ENCODE results near the gene OPRL1.

OPRL1 gene

GRCh38 chr20:64139199-64140060 lies 59.5 kb downstream of the OPRL1 start:
- H3K9me3 Mint-ChIP-seq: peaks cover 4% of the 10 kb centered on the region
- H3K27ac Mint-ChIP-seq: no peak overlapping the region
- H3K36me3 Mint-ChIP-seq: peaks cover 4% of the 10 kb centered on the region
- peaks cover 13% of the 10 kb centered on the region for H3K27me3 Mint-ChIP-seq
- peaks cover 3% of the 10 kb centered on the region for H3K4me1 Mint-ChIP-seq
- no peak for DNase-seq (ENCODE audit: low spot score in 2 of 2)
- no peak overlapping the region for H3K4me3 Mint-ChIP-seq
- no peak for ATAC-seq (ENCODE audit: low read depth)

- Mint-ChIP-seq H3K27me3 (peaks cover 11% of the 10 kb centered on the region), H3K27ac (no peak overlapping the region), H3K4me3 (no peak overlapping the region), H3K9me3 (peaks cover 10% of the 10 kb centered on the region), H3K4me1 (peaks cover 3% of the 10 kb centered on the region), H3K36me3 (peaks cover 7% of the 10 kb centered on the region)
- DNase-seq (ENCODE audit: low spot score in 2 of 2) (no peak), ATAC-seq (ENCODE audit: low read depth) (no peak)
These were observed 60.4 kb downstream of the OPRL1 start for GRCh38 chr20:64140061-64140931.

GRCh38 chr20:64140956-64141355 lies 61.1 kb downstream of the OPRL1 start:
- no peak for ATAC-seq (ENCODE audit: low read depth)
- no peak overlapping the region for H3K4me3 Mint-ChIP-seq
- peaks cover 10% of the 10 kb centered on the region for H3K9me3 Mint-ChIP-seq
- peaks cover 8% of the 10 kb centered on the region for H3K27me3 Mint-ChIP-seq
- H3K27ac Mint-ChIP-seq: no peak overlapping the region
- peaks cover 3% of the 10 kb centered on the region for H3K4me1 Mint-ChIP-seq
- peaks cover 6% of the 10 kb centered on the region for H3K36me3 Mint-ChIP-seq
- no peak for DNase-seq (ENCODE audit: low spot score in 2 of 2)

- Mint-ChIP-seq H3K4me3 (no peak overlapping the region), H3K4me1 (peaks cover 3% of the 10 kb centered on the region), H3K36me3 (peaks cover 5% of the 10 kb centered on the region), H3K27ac (no peak overlapping the region), H3K27me3 (peaks cover 3% of the 10 kb centered on the region), H3K9me3 (peaks cover 10% of the 10 kb centered on the region)
- ATAC-seq (ENCODE audit: low read depth) (no peak), DNase-seq (ENCODE audit: low spot score in 2 of 2) (no peak)
These were observed 62.7 kb downstream of the OPRL1 start for GRCh38 chr20:64142590-64142989.

GRCh38 chr20:64143018-64143801 lies 63.3 kb downstream of the OPRL1 start:
- ATAC-seq (ENCODE audit: low read depth) (no peak), DNase-seq (ENCODE audit: low spot score in 2 of 2) (no peak)
- Mint-ChIP-seq H3K36me3 (peaks cover 5% of the 10 kb centered on the region), H3K9me3 (peaks cover 10% of the 10 kb centered on the region), H3K27ac (no peak overlapping the region), H3K4me3 (no peak overlapping the region), H3K4me1 (peaks cover 3% of the 10 kb centered on the region), H3K27me3 (peaks cover 3% of the 10 kb centered on the region)

- Mint-ChIP-seq H3K4me3 (no peak overlapping the region), H3K27ac (no peak overlapping the region), H3K9me3 (peaks cover 10% of the 10 kb centered on the region), H3K4me1 (peaks cover 3% of the 10 kb centered on the region), H3K36me3 (peaks cover 5% of the 10 kb centered on the region), H3K27me3 (peaks cover 3% of the 10 kb centered on the region)
- DNase-seq (ENCODE audit: low spot score in 2 of 2): no peak
- no peak for ATAC-seq (ENCODE audit: low read depth)
These were observed 64.4 kb downstream of the OPRL1 start for GRCh38 chr20:64144144-64144912.

- H3K9me3 Mint-ChIP-seq: peaks cover 10% of the 10 kb centered on the region
- DNase-seq (ENCODE audit: low spot score in 2 of 2) (no peak), ATAC-seq (ENCODE audit: low read depth) (no peak)
- peaks cover 3% of the 10 kb centered on the region for H3K4me1 Mint-ChIP-seq
- peaks cover 3% of the 10 kb centered on the region for H3K27me3 Mint-ChIP-seq
- H3K27ac Mint-ChIP-seq: no peak overlapping the region
- no peak overlapping the region for H3K4me3 Mint-ChIP-seq
- peaks cover 5% of the 10 kb centered on the region for H3K36me3 Mint-ChIP-seq
These were observed 65.8 kb downstream of the OPRL1 start for GRCh38 chr20:64145458-64146300.

- Mint-ChIP-seq H3K4me3 (no peak overlapping the region), H3K4me1 (peaks cover 3% of the 10 kb centered on the region), H3K27ac (no peak overlapping the region), H3K9me3 (peaks cover 10% of the 10 kb centered on the region), H3K27me3 (peaks cover 3% of the 10 kb centered on the region), H3K36me3 (peaks cover 5% of the 10 kb centered on the region)
- DNase-seq (ENCODE audit: low spot score in 2 of 2) (no peak), ATAC-seq (ENCODE audit: low read depth) (no peak)
These were observed 66.5 kb downstream of the OPRL1 start for GRCh38 chr20:64146301-64146935.

- peaks cover 3% of the 10 kb centered on the region for H3K27me3 Mint-ChIP-seq
- no peak overlapping the region for H3K27ac Mint-ChIP-seq
- DNase-seq (ENCODE audit: low spot score in 2 of 2): no peak
- H3K9me3 Mint-ChIP-seq: peaks cover 10% of the 10 kb centered on the region
- H3K36me3 Mint-ChIP-seq: peaks cover 5% of the 10 kb centered on the region
- peaks cover 3% of the 10 kb centered on the region for H3K4me1 Mint-ChIP-seq
- no peak for ATAC-seq (ENCODE audit: low read depth)
- no peak overlapping the region for H3K4me3 Mint-ChIP-seq
These were observed 67.1 kb downstream of the OPRL1 start for GRCh38 chr20:64146936-64147477.

- Mint-ChIP-seq H3K4me1 (peaks cover 4% of the 10 kb centered on the region), H3K27ac (no peak overlapping the region), H3K4me3 (no peak overlapping the region), H3K9me3 (peaks cover 10% of the 10 kb centered on the region), H3K36me3 (peaks cover 5% of the 10 kb centered on the region), H3K27me3 (peaks cover 7% of the 10 kb centered on the region)
- ATAC-seq (ENCODE audit: low read depth) (no peak), DNase-seq (ENCODE audit: low spot score in 2 of 2) (no peak)
These were observed 68.7 kb downstream of the OPRL1 start for GRCh38 chr20:64148581-64148980.

GRCh38 chr20:64149141-64149540 lies 69.3 kb downstream of the OPRL1 start:
- ATAC-seq (ENCODE audit: low read depth) (no peak), DNase-seq (ENCODE audit: low spot score in 2 of 2) (no peak)
- Mint-ChIP-seq H3K4me3 (no peak overlapping the region), H3K36me3 (peaks cover 5% of the 10 kb centered on the region), H3K9me3 (peaks cover 8% of the 10 kb centered on the region), H3K27ac (no peak overlapping the region), H3K27me3 (peaks cover 8% of the 10 kb centered on the region), H3K4me1 (peaks cover 6% of the 10 kb centered on the region)

Data from memory B cell (primary cell).